ENCODE measurements around the gene CHST5.

- TF ChIP-seq CTCF (optimal IDR thresholded peaks at IDR 0.05 in 1 of 3, IDR thresholded peaks at IDR 0.05 in 1 of 3, conservative IDR thresholded peaks at IDR 0.05 in 1 of 3; ENCODE audit: extremely low read depth in 1 of 3, insufficient read depth in 2 of 3, low read length in 3 of 3) = no peak
- no peak for TF ChIP-seq EZH2 (IDR thresholded peaks at IDR 0.05; ENCODE audit: low read length)
These were observed 42.8 kb upstream of the CHST5 start for GRCh38 chr16:75578725-75579124.
